Measurements from ENCODE around the gene TMEM95.

TMEM95 gene

GRCh38 chr17:7356072-7356549, 1.2 kb downstream of the TMEM95 start (continued):
- TF ChIP-seq, protein P1, sequence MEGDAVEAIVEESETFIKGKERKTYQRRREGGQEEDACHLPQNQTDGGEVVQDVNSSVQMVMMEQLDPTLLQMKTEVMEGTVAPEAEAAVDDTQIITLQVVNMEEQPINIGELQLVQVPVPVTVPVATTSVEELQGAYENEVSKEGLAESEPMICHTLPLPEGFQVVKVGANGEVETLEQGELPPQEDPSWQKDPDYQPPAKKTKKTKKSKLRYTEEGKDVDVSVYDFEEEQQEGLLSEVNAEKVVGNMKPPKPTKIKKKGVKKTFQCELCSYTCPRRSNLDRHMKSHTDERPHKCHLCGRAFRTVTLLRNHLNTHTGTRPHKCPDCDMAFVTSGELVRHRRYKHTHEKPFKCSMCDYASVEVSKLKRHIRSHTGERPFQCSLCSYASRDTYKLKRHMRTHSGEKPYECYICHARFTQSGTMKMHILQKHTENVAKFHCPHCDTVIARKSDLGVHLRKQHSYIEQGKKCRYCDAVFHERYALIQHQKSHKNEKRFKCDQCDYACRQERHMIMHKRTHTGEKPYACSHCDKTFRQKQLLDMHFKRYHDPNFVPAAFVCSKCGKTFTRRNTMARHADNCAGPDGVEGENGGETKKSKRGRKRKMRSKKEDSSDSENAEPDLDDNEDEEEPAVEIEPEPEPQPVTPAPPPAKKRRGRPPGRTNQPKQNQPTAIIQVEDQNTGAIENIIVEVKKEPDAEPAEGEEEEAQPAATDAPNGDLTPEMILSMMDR (tag by site-specific recombination; IDR thresholded peaks at IDR 0.05): peak; percentile 93
- TF ChIP-seq WT1 (tag by site-specific recombination; IDR thresholded peaks at IDR 0.05) (no peak; the same call in 1 of the 2 replicates), ZNF785 (tag by site-specific recombination; IDR thresholded peaks at IDR 0.05) (no peak), HOXC10 (CRISPR knock-in tag; IDR thresholded peaks at IDR 0.05) (no peak), ZIC2 (tag by site-specific recombination; IDR thresholded peaks at IDR 0.05) (peak; percentile 65), OVOL3 (tag by site-specific recombination; IDR thresholded peaks at IDR 0.05) (no peak), ZNF654 (tag by site-specific recombination; IDR thresholded peaks at IDR 0.05; ENCODE audit: low read depth) (peak; percentile 85), ZNF670 (tag by site-specific recombination; IDR thresholded peaks at IDR 0.05; ENCODE audit: low read depth) (no peak), ZNF324 (tag by site-specific recombination; IDR thresholded peaks at IDR 0.05) (no peak), ZBTB1 (tag by site-specific recombination; IDR thresholded peaks at IDR 0.05) (no peak), ZNF76 (tag by site-specific recombination; IDR thresholded peaks at IDR 0.05; ENCODE audit: borderline replicate concordance, low read depth) (peak; percentile 71; the same call in 1 of the 2 replicates), KLF1 (tag by site-specific recombination; IDR thresholded peaks at IDR 0.05) (peak; percentile 79), ZBTB20 (tag by site-specific recombination; IDR thresholded peaks at IDR 0.05) (peak; percentile 36), SP7 (tag by site-specific recombination; IDR thresholded peaks at IDR 0.05) (peak; percentile 69), ZNF776 (tag by site-specific recombination; IDR thresholded peaks at IDR 0.05; ENCODE audit: borderline replicate concordance) (no peak), ZBTB48 (tag by site-specific recombination; IDR thresholded peaks at IDR 0.05) (peak; percentile 89), ZNF24 (tag by site-specific recombination; IDR thresholded peaks at IDR 0.05) (peak; percentile 53; the same call in 1 of the 2 replicates), ZBTB10 (tag by site-specific recombination; IDR thresholded peaks at IDR 0.05) (peak; percentile 81), REPIN1 (tag by site-specific recombination; IDR thresholded peaks at IDR 0.05; ENCODE audit: low read depth) (no peak), ZNF48 (tag by site-specific recombination; IDR thresholded peaks at IDR 0.05) (no peak), ZNF354C (tag by site-specific recombination; IDR thresholded peaks at IDR 0.05; ENCODE audit: borderline replicate concordance, low read depth) (no peak), GFI1B (tag by site-specific recombination; IDR thresholded peaks at IDR 0.05) (no peak), ZNF600 (tag by site-specific recombination; IDR thresholded peaks at IDR 0.05) (peak; percentile 64; the same call in 1 of the 2 replicates), PRDM6 (tag by site-specific recombination; IDR thresholded peaks at IDR 0.05) (no peak), SCRT1 (tag by site-specific recombination; IDR thresholded peaks at IDR 0.05; ENCODE audit: borderline replicate concordance) (no peak), ZNF571 (tag by site-specific recombination; IDR thresholded peaks at IDR 0.05) (no peak), ZNF2 (tag by site-specific recombination; IDR thresholded peaks at IDR 0.05) (peak; percentile 91), ZNF132 (tag by site-specific recombination; IDR thresholded peaks at IDR 0.05; ENCODE audit: borderline replicate concordance) (no peak), ZNF626 (tag by site-specific recombination; IDR thresholded peaks at IDR 0.05) (no peak)
- TF ChIP-seq, protein P2, sequence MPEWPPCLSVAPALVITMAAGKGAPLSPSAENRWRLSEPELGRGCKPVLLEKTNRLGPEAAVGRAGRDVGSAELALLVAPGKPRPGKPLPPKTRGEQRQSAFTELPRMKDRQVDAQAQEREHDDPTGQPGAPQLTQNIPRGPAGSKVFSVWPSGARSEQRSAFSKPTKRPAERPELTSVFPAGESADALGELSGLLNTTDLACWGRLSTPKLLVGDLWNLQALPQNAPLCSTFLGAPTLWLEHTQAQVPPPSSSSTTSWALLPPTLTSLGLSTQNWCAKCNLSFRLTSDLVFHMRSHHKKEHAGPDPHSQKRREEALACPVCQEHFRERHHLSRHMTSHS (tag by site-specific recombination; IDR thresholded peaks at IDR 0.05): no peak
- TF ChIP-seq, protein P3, sequence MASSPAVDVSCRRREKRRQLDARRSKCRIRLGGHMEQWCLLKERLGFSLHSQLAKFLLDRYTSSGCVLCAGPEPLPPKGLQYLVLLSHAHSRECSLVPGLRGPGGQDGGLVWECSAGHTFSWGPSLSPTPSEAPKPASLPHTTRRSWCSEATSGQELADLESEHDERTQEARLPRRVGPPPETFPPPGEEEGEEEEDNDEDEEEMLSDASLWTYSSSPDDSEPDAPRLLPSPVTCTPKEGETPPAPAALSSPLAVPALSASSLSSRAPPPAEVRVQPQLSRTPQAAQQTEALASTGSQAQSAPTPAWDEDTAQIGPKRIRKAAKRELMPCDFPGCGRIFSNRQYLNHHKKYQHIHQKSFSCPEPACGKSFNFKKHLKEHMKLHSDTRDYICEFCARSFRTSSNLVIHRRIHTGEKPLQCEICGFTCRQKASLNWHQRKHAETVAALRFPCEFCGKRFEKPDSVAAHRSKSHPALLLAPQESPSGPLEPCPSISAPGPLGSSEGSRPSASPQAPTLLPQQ (tag by site-specific recombination; IDR thresholded peaks at IDR 0.05): peak; percentile 69; the same call in 1 of the 2 replicates
- TF ChIP-seq, protein P4, sequence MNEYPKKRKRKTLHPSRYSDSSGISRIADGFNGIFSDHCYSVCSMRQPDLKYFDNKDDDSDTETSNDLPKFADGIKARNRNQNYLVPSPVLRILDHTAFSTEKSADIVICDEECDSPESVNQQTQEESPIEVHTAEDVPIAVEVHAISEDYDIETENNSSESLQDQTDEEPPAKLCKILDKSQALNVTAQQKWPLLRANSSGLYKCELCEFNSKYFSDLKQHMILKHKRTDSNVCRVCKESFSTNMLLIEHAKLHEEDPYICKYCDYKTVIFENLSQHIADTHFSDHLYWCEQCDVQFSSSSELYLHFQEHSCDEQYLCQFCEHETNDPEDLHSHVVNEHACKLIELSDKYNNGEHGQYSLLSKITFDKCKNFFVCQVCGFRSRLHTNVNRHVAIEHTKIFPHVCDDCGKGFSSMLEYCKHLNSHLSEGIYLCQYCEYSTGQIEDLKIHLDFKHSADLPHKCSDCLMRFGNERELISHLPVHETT (tag by site-specific recombination; IDR thresholded peaks at IDR 0.05): 0 out of 2 replicates have a peak, but pooled peaks have one; percentile 41
